GM18519 (cell line): ENCODE results near the gene FAAP100.

Source experiments
- ATAC-seq: cut with Tn5 transposase; IDR thresholded peaks from one replicate; pipeline ENCODE4 v1.9.1; 2021; ENCODE audit warnings: mild to moderate bottlenecking, moderate library complexity; ENCODE audit not compliant: unreplicated experiment, low FRiP score

FAAP100 gene

DNA sequence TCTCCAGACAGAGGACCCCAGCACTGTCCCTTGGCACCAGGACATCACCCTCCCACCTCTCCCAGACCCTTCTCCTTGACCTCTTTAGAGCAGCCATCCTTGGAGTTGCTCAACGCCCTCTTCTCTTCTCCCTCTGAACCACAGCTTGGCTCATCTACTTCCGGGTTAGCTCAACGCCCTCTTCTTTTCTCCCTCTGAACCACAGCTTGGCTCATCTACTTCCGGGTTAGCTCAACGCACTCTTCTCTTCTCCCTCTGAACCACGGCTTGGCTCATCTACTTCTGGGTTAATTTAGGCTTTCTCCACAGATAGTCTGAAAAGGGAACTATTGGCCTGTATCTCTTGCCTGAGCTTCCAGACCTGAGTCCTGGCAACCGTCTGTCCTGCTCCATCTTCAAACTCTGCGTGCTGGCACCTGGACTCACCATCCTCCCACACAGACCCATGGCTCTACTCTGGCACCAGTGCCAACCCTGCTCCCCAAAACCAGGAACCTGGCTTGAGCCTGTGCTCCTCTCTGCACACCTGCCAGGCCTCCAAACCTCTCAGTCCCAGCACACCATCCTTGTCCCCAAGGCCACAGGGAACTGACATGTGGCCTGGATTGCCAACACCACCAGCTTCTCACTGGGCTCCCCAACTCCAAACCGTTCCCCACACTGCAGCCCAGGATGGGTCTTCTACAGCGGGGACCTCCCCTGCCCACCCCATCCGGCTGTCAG lies 25.3 kb upstream of the FAAP100 start:
- ATAC-seq, result no peak

DNA sequence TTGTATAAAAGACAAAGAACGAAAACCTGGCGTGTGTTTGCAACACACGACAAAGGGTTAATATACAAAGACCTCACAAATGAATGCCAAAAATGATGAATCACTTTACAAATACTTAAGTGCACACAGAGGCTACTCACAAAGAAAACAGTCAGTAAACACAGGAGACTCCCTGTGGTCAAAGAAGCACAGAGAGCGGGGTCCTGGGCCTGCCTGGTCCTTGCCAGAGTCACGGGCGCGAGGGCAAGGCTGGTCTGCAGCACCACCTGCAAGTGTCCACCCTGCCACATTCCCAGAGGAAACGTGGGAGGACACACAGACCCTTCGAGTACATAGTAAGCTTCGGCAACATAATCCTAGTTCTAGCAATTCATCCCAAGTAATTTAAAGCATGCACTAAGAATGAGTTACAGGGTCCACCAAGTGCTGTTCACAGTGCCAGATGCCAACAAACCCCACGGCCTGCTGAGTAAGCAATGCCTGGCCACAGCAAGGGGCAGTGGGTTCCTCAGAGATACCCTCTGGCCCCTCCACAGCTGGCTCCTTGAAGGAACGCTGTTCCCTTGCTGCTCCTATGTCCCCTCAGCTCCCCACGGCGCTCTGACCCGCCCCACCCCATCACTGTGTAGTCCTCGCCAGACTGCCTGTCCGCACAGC lies 24.6 kb upstream of the FAAP100 start:
- ATAC-seq, result no peak

DNA sequence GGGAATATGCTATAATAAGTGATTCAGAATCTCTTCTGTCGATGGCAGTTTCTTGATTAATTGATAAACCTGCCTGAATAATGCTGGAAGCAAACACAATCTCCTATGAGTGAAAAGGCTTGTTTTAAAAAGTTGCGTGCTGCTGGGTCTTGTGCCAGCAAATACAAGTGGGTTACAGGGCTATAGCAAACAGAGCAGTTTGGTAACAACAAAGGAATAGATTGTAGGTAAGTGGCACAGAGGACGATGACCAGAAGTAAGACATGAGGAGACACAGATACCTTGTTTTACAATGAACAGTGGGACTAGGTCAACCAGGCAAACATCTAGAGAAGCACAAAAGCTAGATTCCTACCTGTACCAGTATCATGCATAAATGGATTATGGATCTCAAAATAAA lies 23.7 kb upstream of the FAAP100 start:
- no peak for ATAC-seq

DNA sequence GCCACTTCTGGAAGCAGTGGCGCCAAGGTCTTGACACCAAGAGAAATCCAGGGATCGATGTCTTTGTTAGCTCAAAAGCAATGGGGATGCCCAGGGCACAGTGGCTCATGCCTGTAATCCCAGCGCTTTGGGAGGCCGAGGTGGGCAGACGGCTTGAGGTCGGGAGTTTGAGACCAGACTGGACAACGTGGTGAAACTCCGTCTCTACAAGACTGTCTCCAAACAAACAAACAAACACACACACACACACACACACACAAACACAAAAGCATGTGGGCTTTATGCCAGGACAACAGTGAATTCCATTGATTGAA lies 22.4 kb upstream of the FAAP100 start:
- ATAC-seq, result no peak

DNA sequence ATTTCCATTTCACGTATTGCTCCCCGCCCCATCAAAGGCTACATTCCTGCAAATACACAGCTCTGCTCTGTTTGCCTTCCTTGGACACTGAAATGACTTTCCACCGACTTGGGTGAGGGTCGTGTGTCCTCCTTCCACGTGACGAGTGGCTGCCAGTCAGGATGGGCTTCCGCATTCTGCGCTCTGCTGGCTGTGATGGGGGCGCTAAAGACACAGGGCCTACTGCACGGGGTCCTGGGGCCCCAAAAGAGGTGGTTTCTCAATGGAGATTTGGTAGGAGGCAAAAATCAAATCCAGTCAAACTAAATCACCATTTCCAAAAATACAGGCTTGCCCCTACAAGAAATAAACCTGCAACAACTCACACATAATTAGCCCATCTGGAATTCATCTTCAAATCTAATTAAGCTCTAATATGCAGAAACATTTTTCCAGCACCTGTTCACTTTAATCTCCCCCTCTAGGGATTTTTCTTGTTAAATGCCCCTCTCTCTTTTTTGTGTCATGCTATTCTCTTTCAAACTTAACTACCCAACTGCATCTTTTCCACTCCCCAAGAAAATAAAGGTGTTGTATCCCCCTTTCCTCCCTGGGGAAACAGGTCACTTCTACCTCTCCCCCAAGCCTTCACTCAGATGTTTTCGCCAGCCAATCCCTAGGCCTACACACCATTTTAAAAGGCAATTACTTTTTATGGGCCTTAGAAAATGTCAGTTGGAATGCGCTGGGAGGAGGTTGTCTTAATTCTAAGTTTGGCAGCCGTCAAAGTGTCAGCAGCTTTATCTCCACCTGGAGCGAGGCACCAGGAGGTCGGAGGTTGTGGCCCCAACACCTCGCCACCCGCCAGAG lies 21.9 kb upstream of the FAAP100 start:
- ATAC-seq, result no peak

DNA sequence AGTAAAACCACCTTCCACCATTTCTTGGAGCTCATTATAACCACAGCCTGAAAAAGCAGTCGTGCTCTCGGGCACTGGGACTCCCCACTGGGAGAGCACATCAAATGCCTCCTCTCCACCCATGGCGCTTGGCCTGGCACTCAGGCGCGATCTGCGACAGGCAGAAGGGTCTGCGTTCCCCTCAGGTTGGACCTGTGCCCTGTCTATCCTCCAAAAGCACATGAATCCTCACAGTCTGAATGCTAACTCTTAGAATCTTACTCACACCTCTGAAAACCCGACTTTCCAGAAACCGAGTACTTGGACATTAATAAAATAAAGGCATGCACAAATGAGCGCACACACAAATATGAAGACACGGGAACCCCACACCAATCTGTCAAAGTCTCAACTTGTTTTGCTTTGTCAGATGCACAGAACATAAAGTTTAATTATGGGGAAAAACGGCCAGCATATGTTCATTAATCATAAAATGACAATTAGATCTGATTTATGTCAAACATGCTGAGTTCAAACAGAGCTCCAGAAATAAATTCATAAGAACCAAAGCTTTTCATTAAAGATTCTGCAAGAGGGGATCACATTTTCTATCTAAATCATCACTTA lies 20.5 kb upstream of the FAAP100 start:
- no peak for ATAC-seq

DNA sequence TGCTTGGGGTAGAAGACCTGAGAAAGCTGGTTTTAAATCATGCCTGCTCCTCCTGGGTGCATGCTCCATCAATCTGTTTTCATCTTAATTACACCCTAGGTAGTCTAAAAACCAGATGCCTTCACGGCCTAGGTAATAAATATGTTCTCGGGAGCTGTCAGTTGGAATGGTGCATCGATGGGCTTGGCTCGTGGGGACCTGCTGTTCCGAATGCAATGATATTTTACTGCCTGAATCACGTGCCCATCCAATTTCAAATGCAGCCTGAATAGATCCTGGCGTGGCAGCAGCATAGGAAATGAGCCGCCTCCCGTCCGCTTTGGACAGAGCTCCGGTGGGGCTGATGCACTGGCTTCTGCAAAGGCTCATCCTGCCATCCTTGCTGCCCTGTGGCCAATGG lies 18.8 kb upstream of the FAAP100 start:
- no peak for ATAC-seq

DNA sequence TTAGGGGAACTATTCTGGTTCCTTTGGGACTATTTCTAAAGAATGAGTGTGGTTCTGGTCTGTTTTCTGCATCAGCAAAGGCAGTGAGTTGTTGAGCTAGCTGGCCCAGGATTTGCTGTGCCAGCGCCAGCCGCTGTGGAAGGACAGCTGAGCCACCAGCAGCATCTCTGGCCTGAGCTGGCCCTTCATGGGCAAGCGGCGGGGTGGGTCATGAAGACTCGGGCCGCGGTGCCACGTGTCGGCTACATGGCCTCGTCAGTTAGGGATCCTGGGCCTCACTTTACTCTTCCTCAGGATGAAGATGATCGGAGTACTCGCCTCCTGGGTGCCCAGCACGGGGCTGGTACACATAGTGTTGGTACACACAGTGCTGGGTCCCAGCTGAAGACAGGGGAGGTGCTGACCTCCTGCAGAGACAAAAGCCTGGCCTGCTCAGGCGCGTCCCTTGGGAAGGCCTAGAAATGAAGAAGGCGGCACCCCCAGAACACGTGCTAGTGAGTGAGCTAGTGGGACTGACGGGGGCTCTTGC lies 17.9 kb upstream of the FAAP100 start:
- no peak for ATAC-seq

DNA sequence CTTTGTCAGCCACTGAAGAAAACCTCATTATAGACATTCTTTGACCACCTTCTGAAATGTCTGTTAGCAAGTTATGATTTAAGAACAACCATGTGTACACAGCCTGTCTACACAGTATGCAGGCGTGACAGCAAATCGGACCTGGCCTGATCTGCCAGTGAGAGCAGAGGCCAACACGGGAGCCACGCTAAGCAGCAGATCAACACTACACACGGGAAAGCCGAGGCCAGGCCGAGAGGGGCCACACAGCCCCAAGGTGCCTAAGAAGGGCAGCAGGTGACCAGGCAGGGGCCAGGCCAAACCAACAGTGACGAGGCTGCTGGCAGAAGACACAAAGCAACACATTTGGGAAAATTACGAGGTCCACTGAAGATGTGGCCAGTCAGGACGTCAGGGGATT lies 16.3 kb upstream of the FAAP100 start:
- ATAC-seq, result no peak

DNA sequence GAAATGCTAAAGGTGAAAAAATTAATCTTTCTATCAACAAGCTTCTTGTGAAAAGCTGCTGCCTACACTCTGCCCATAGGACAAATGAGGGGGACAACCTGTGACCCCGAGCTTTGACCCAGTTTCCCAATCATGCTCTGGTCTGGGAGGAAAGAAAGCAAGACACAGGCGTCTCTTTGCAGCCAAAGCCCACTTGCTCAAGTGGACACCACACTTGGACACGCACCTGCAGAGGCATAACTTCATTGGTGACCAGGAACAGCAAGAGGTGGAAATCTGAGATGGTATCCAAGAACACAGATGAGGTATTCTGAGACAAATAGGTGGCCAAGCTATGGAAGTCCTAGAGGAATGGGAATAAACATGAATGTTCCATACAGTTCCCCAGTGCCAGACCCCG lies 15.0 kb upstream of the FAAP100 start:
- no peak for ATAC-seq

DNA sequence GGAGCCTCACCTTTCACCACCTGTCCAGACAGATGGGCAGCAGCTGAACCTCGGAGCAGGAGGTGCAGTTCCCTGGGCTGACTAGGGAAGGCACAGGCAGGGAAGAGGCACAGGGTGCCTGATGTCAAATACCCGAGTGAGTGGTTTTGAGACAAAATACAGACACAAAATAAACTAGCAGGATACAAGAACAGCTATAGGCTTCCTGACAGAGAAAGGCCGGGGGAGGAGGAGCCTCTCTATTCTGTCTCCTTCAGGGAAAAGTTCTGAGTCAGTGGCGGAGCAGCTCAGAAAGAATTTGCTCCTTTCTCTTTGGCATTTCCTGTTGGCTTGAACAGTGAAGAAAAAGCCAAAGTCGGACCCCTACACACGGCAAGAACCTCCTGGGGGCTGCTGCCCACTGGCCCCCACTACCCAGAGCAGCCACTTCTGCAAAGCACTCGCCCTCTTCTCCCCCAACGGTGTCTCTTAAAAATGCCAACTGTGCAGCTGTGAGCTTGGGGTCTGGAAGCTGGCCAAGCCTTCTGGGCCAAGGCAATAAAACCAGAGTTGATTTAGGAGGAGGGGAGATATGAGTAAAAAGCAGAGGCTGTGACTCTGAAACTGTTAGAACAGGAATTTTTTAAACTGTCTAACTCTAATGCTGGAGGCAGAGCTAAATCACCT lies 14.4 kb upstream of the FAAP100 start:
- ATAC-seq, result no peak

DNA sequence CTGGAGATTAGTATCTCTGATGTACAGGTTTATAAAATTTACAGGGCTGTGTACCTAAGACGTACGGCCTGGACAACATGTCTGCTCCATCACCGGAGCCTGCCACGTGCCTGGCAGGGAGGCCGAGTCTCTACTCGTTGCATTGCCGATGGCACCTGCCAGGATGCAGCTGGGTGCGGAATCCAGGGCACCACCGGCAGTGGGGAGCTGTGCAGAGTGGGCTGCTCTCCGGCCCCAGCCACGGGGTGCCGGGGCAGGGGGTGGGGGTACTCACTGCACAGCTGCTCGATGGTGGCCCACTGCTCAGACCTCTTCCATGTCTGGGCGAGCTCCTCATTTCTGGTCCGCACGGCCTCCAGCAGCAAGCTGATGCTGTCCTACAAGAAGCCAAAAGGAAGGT lies 13.1 kb upstream of the FAAP100 start:
- ATAC-seq, result no peak

DNA sequence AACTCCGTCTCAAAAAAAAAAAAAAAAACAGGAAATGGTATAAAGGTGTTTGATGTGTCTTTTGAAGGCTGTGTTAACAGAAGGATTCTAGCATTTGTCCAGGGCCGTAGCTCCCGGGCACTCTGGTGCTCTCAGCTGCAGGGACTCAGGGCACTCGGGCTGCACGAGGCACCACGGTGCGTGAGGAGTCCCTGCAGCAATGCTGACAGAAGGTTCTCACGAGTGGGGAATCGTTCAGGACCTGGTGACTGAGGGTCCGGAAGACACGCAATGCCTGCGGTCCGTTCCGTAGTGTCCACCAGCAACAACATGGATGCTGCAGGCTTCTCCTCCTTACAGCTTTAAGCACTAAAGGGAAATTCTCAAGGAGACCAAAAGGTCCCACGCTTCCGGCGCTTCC lies 12.6 kb upstream of the FAAP100 start:
- ATAC-seq, result no peak

DNA sequence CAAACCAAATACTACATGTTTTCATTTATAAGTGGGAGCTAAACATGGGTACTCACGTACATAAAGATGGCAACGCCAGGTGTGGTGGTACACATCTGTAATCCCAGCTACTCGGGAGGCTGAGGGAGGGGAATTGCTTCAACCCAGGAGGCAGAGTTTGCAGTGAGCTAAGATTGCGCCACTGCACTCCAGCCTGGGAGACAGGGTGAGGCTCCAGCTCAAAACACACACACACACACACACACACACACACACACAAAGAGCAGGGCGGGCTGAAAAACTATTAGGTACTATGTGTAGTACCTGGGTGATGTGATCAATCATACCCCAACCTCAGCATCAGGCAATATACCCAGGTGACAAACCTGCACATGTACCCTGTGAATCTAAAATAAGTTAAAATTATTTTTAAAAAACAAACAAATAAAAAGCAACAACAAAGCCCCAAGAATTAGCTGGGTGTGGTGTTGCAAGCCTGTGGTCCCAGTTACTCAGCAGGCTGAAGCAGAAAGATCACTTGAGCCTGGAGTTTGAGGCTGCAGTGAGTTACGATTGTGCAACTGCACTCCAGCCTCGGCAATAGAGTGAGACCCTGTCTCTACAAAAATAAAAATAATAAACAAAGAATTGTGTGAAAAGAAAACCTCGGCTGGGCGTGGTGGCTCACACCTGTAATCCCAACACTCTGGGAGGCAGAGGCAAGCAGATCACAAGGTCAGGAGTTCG lies 11.9 kb upstream of the FAAP100 start:
- no peak for ATAC-seq

DNA sequence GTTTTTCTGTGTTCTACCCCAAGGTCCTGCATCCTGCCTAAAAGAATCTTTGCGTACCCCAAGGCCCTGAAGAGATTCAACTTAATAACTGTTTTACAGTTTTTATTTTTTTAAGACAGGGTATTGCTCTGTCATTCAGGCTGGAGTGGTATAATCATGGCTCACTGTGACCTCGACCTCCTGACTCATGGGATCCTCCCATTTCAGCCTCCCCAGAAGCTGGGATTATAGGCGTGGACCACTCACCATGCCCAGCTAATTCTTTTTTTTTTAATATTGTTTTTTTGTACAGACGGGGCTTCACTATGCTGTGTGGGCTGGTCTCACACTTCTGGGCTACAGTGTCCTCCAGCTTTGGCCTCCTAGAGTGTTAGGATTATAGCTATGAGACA lies 9.3 kb upstream of the FAAP100 start:
- no peak for ATAC-seq

DNA sequence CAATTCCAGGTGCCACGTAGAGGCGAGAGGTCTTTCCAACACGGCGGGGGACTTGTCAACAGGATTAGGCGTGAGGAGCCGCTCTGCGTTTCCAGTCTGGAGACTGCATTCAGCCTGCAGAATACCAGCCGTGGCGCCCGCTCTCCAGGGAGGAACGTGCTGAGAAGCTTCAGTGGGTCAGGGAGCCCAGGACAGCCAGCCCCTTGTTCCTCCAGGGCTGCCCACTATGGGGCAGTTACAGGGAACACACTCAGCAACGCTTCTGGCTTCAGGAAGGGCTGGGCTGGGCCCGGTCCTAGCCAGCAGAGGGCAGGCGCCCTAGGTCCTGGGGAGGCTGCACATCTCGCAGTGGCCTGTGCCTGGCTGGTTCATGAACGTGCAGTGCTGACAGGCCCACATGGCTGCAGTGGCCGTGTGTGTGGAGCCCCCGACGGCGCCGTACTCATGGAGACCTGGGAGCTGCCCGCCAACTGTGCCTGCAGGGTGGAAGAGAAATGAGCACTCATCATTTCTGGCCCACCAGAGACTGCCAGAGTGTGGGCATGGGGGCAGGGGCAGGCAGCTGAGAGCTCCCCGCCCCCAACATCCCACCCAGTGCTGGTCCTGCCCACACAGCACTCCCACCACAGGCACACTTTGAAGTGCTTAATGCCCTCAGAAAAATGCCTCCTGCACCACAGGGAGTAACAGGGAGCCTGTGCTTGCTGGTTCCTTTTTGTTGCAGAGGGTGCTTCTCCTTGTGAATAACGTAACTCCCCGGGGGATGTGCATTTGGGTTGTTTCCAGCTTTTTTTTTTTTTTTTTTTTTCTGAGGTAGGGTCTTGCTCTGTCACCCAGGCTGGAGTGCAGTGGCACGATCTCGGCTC lies 7.0 kb upstream of the FAAP100 start:
- ATAC-seq, result no peak

DNA sequence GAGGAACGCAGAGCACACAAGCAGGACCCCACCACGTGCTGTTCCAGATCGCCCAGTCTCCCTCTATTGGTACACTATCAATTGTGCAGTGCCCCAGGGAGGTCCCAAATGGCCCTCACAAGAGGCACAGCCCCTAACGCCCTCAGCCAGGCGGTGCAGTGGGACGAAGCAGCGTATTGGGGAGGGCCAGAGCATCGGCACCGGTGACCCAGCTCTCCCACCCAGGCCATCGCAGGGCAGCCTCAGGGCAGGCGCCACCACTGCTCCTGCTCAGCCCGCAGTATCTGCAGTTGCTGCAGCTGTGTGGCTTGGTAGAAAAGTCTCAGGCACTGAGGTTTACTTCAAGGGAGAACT lies 5.9 kb upstream of the FAAP100 start:
- ATAC-seq, result no peak

DNA sequence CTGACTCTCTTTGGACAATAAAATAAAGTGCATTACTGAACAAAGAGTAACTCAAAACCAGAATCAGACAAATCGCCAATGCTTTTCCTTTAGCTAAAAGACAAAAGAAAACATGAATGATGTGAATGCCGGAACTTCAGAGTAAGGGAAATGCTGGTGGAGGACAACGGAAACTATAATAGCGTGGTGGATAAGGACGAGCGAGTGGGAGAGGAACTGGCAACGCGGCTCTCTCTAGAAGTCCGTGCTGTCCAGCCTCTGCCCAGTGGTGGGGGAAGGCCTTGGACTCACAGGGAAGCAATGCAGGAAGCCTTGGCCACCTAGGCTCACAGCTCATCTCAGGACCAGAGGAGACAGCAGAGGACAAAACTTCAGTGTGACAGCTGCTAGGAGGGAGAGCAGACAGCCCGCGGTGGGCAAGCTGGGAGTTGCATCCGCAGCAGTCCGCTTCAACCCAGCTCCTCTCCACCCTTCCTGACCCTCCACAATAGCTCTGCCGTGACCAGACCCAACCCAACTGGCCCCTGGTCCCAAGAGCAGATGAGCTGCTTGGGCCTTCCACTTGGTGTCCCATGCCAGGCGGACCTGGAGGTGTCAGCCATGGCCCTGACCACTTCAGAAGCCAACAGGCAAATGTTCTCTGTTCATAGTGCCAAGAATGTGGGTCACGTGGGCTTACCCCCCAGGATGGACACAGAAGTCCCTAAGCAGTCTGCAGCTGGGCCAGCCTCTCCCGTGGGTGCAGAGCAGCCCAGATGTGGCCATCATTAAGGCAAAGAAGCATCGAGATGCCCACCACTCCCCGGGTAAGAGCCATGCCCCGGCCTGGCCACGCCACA lies 5.3 kb upstream of the FAAP100 start:
- no peak for ATAC-seq
